HepG2 (cell line): ENCODE data around the gene TAGLN2. TPM values are rescaled to one million over a fixed set of nuclear protein-coding genes. Genes with fewer than 3 reads are reported as not detected.

Source experiments
- ATAC-seq: fragments of 200-7000 bp; cut with Tn5 transposase; 3 replicates; pipeline ENCODE4 v1.9.1; 2020; ENCODE audit warnings: mild to moderate bottlenecking, moderate library complexity
- BruUV-seq: library from RNA; stranded (reverse); fragments of 400-500 nt; replicated peaks from 2 replicates; lab custom pipeline; 2021; lab: Mats Ljungman, UMichigan
- CTCF ChIA-PET: fragments of 300-600 bp; formaldehyde crosslinking; extraction: SDS; loops from one replicate; lab custom pipeline; 2021; ENCODE audit warnings: low total read pairs, inconsistent platforms, low intra/inter-chr PET ratio; lab: Yijun Ruan, JAX
- POLR2A ChIA-PET: fragments of 350-600 bp; sonication (Branson Sonifier 250); formaldehyde crosslinking; loops from one replicate; lab custom pipeline; 2020; ENCODE audit warnings: antibody characterized with exemption, inconsistent platforms; lab: Yijun Ruan, JAX
- DNase-seq: peaks from one replicate; pipeline ENCODE4 v3.0.0-alpha.2; 2015; ENCODE audit warnings: low spot score
- FAIRE-seq: peaks from 3 replicates; lab custom pipeline; 2011; peaks lifted over from hg19 to GRCh38; lab: Jason Lieb, UNC
- H2AFZ ChIP-seq: one replicate; pipeline ENCODE4 v1.6.1; 2011; ENCODE audit warnings: low read length, inconsistent platforms
- H3K27ac ChIP-seq: fragments of 300-600 bp; 3 replicates; pipeline ENCODE4 v1.8.0; 2011; ENCODE audit warnings: mixed run types, mild to moderate bottlenecking, mixed read lengths, low read length, inconsistent platforms; ENCODE audit not compliant: insufficient read depth; ENCODE audit errors: extremely low read length
- H3K27me3 ChIP-seq, 2 experiments: fragments of 200-600 bp in 1 of 2; 2 replicates in 1 of 2; 3 replicates in 1 of 2; pipeline versions ENCODE4 v1.6.0 to v1.8.0; 2011; ENCODE audit warnings: low read length in 2 of 2, mild to moderate bottlenecking in 2 of 2, moderate library complexity in 2 of 2, inconsistent platforms in 1 of 2; ENCODE audit not compliant: insufficient read depth in 2 of 2, control insufficient read depth in 1 of 2
- H3K36me3 ChIP-seq, 2 experiments: fragments of 200-600 bp in 1 of 2; replicated peaks in 1 of 2; 2 replicates in 1 of 2; 3 replicates in 1 of 2; pipeline versions ENCODE4 v1.5.1 to v1.8.0; 2011; ENCODE audit warnings: low read length in 2 of 2, inconsistent platforms in 1 of 2; ENCODE audit not compliant: insufficient read depth in 2 of 2, control insufficient read depth in 1 of 2
- H3K4me1 ChIP-seq: 2 replicates; pipeline ENCODE4 v1.5.1; 2012; ENCODE audit warnings: low read length, inconsistent platforms; ENCODE audit not compliant: insufficient read depth
- H3K4me2 ChIP-seq: 2 replicates; pipeline ENCODE4 v1.6.0; 2011; ENCODE audit warnings: low read depth, low read length, inconsistent platforms
- H3K4me3 ChIP-seq, 3 experiments: fragments of 200-600 bp in 1 of 3; sonication (generic), shearing (Covaris generic) in 1 of 3; replicated peaks in 1 of 3; 2 replicates each; pipeline ENCODE4 v1.5.1; 2011 to 2016; ENCODE audit warnings: low read length in 3 of 3, inconsistent platforms in 2 of 3, low read depth in 2 of 3, mild to moderate bottlenecking in 2 of 3, control low read depth in 1 of 3, mixed read lengths in 1 of 3; ENCODE audit not compliant: insufficient read depth in 1 of 3
- H3K79me2 ChIP-seq: one replicate; pipeline ENCODE4 v1.6.1; 2011; ENCODE audit warnings: low read length, inconsistent platforms; ENCODE audit not compliant: insufficient read depth
- H3K9ac ChIP-seq: 2 replicates; pipeline ENCODE4 v1.6.0; 2011; ENCODE audit warnings: mild to moderate bottlenecking, low read depth, low read length, inconsistent platforms; ENCODE audit not compliant: insufficient read depth
- H3K9me3 ChIP-seq: 2 replicates; pipeline ENCODE4 v1.5.1; 2012; ENCODE audit warnings: mild to moderate bottlenecking, low read length
- H4K20me1 ChIP-seq: 2 replicates; pipeline ENCODE4 v1.6.0; 2011; ENCODE audit warnings: inconsistent platforms, mild to moderate bottlenecking, low read length, moderate library complexity; ENCODE audit not compliant: insufficient read depth
- ARNTL ChIP-seq: sonication (generic); formaldehyde crosslinking; IDR thresholded peaks from 2 replicates; pipeline ENCODE4 v1.4.0; 2020; ENCODE audit warnings: mild to moderate bottlenecking, missing genetic modification reagents
- CBX1 ChIP-seq: IDR thresholded peaks from one replicate; pipeline ENCODE4 v1.6.1; 2016; ENCODE audit warnings: antibody characterized with exemption, low read depth
- CHD4 ChIP-seq: fragments of 200-600 bp; sonication (generic); IDR thresholded peaks from 2 replicates; pipeline ENCODE4 v1.7.0; 2017; ENCODE audit warnings: mild to moderate bottlenecking, low read length, borderline replicate concordance
- MBNL3 ChIP-seq: fragments of 250-450 bp; sonication (Bioruptor Pico); conservative IDR thresholded peaks from 2 replicates; pipeline ENCODE4 v1.8.0; 2022; ENCODE audit warnings: mild to moderate bottlenecking, inconsistent platforms
- MTA1 ChIP-seq: sonication (generic); formaldehyde crosslinking; IDR thresholded peaks from 2 replicates; pipeline ENCODE4 v1.4.0; 2020; ENCODE audit warnings: missing genetic modification reagents, mild to moderate bottlenecking, borderline replicate concordance
- NFRKB ChIP-seq: fragments of 450-650 bp; IDR thresholded peaks from 2 replicates; pipeline ENCODE4 v1.6.1; 2017
- PAWR ChIP-seq: sonication (generic); formaldehyde crosslinking; IDR thresholded peaks from 2 replicates; pipeline ENCODE4 v1.4.0; 2020; ENCODE audit warnings: missing genetic modification reagents, mild to moderate bottlenecking, borderline replicate concordance
- RBAK ChIP-seq: sonication (generic); formaldehyde crosslinking; IDR thresholded peaks from 2 replicates; pipeline ENCODE4 v1.5.1; 2020; ENCODE audit warnings: mild to moderate bottlenecking, missing genetic modification reagents
- SNAPC2 ChIP-seq: sonication (generic); formaldehyde crosslinking; IDR thresholded peaks from 2 replicates; pipeline ENCODE4 v1.8.1; 2022; ENCODE audit warnings: mild to moderate bottlenecking, missing genetic modification reagents
- ZFP36 ChIP-seq: fragments of 150-350 bp; IDR thresholded peaks from 2 replicates; pipeline ENCODE4 v1.6.1; 2018; ENCODE audit warnings: borderline replicate concordance, low read length, low read depth; ENCODE audit not compliant: partially characterized antibody
- ZNF10 ChIP-seq: sonication (generic); formaldehyde crosslinking; IDR thresholded peaks from 2 replicates; pipeline ENCODE4 v1.4.0; 2020; ENCODE audit warnings: mild to moderate bottlenecking, low read depth, missing genetic modification reagents, borderline replicate concordance
- ZNF3 ChIP-seq: IDR thresholded peaks from 2 replicates; pipeline ENCODE4 v1.7.0; 2017; ENCODE audit warnings: inconsistent platforms
- ZNF766 ChIP-seq: sonication (generic); formaldehyde crosslinking; IDR thresholded peaks from 2 replicates; pipeline ENCODE4 v1.5.0; 2020; ENCODE audit warnings: missing genetic modification reagents, borderline replicate concordance
- ZUFSP ChIP-seq: sonication (generic); formaldehyde crosslinking; IDR thresholded peaks from 2 replicates; pipeline ENCODE4 v1.9.0; 2021; ENCODE audit warnings: missing genetic modification reagents, mild to moderate bottlenecking, borderline replicate concordance
- WGBS: methylation state at CpG from one replicate; pipeline ENCODE4 v1.1.6; 2017; ENCODE audit warnings: low lambda C conversion rate; 5-methylcytosine and 5-hydroxymethylcytosine counted together
- in situ Hi-C: cut with HindIII; loops from 2 replicates; pipeline ENCODE4 v1.10.0; 2017; ENCODE audit warnings: low pct_unique_long_range_greater_than_20kb; ENCODE audit not compliant: extremely low pct_ligation_motif_present
- intact Hi-C: fragments of 100-400 bp; cut with micrococcal nuclease; formaldehyde crosslinking; loops from one replicate; pipeline ENCODE4 v1.10.0; 2022; ENCODE audit not compliant: unreplicated experiment
- polyA plus RNA-seq, 8 experiments: library from polyadenylated mRNA; depleted of rRNA in 3 of 8; stranded (reverse) in 7 of 8; unstranded in 1 of 8; fragments of >200 nt; fragmentation: Illumina TruSeq in 4 of 8; extraction: Trizol in 4 of 8; gene quantifications; 2 replicates each; pipeline versions ENCODE4 v1.2.1 to v1.2.3, GENCODE V29; 2011 to 2016; ENCODE audit warnings: low read depth in 4 of 8, missing spikeins in 1 of 8, mixed read lengths in 1 of 8; ENCODE audit not compliant: insufficient read depth in 1 of 8
- total RNA-seq, 5 experiments: library from RNA; depleted of rRNA; stranded (reverse); fragments of >200 nt; fragmentation: Illumina TruSeq; extraction: Trizol; gene quantifications; 2 replicates each; pipeline ENCODE4 v1.2.3, GENCODE V29; 2016; ENCODE audit warnings: low read depth in 1 of 5
- TF ChIP-seq, protein P1 (sequence below): sonication (generic); formaldehyde crosslinking; IDR thresholded peaks from 2 replicates; pipeline ENCODE4 v1.8.0; 2022; ENCODE audit warnings: missing genetic modification reagents, mild to moderate bottlenecking, moderate library complexity, borderline replicate concordance
- TF ChIP-seq, protein P2 (sequence below): sonication (generic); formaldehyde crosslinking; IDR thresholded peaks from 2 replicates; pipeline ENCODE4 v1.4.0; 2020; ENCODE audit warnings: mild to moderate bottlenecking, low read depth, missing genetic modification reagents

Gene TAGLN2
- total and polyA plus RNA-seq, 2 of the 13 experiments (the other 11 are each of a cell fraction or from before 2014, with no cell fraction given) = 6.7 to 17.2 TPM

GRCh38 chr1:159884296-159884695 lies 41.0 kb downstream of the TAGLN2 start:
- WGBS = 14% methylated on average over 8 of the region's 8 CpGs
- in situ Hi-C loops = no loop called here

GRCh38 chr1:159883134-159883533 lies 42.2 kb downstream of the TAGLN2 start:
- Histone ChIP-seq H3K4me1 (no peaks in the 10 kb centered on the region), H3K4me2 (no peak overlapping the region), H3K27me3 (peaks cover 0 to 1% of the 10 kb centered on the region in 2 experiments; a peak in 2 of 5 replicates), H3K9ac (no peak overlapping the region), H3K27ac (no peak overlapping the region), H2AFZ (no peak overlapping the region), H3K79me2 (no peaks in the 10 kb centered on the region), H3K36me3 (no peaks in the 10 kb centered on the region), H3K4me3 (no peak overlapping the region), H4K20me1 (no peaks in the 10 kb centered on the region), H3K9me3 (no peaks in the 10 kb centered on the region)
- 43% methylated on average over 4 of the region's 4 CpGs for WGBS
- DNase-seq = no peak
- no peak for ATAC-seq
- no TSS peak for BruUV-seq
- ChIA-PET POLR2A (no interaction called here), CTCF (no interaction called here)
- intact Hi-C loops = no loop called here
- in situ Hi-C loops = no loop called here
- FAIRE-seq = no peak
- TF ChIP-seq ZNF10 (CRISPR knock-in tag) = no peak
- TF ChIP-seq CHD4 = no peak
- no peak for TF ChIP-seq MTA1 (CRISPR knock-in tag)
- no peak for TF ChIP-seq PAWR
- no peak for TF ChIP-seq NFRKB
- TF ChIP-seq ZUFSP = no peak
- TF ChIP-seq ZFP36 = no peak
- no peak for TF ChIP-seq ZNF766
- TF ChIP-seq, protein P1, sequence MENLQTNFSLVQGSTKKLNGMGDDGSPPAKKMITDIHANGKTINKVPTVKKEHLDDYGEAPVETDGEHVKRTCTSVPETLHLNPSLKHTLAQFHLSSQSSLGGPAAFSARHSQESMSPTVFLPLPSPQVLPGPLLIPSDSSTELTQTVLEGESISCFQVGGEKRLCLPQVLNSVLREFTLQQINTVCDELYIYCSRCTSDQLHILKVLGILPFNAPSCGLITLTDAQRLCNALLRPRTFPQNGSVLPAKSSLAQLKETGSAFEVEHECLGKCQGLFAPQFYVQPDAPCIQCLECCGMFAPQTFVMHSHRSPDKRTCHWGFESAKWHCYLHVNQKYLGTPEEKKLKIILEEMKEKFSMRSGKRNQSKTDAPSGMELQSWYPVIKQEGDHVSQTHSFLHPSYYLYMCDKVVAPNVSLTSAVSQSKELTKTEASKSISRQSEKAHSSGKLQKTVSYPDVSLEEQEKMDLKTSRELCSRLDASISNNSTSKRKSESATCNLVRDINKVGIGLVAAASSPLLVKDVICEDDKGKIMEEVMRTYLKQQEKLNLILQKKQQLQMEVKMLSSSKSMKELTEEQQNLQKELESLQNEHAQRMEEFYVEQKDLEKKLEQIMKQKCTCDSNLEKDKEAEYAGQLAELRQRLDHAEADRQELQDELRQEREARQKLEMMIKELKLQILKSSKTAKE = no peak
- no peak for TF ChIP-seq ARNTL (CRISPR knock-in tag)
- TF ChIP-seq ZNF3 (CRISPR knock-in tag) = no peak
- TF ChIP-seq RBAK = no peak
- no peak for TF ChIP-seq CBX1
- TF ChIP-seq SNAPC2 (CRISPR knock-in tag) = no peak

More at GRCh38 chr1:159884296-159884695, 41.0 kb downstream of the TAGLN2 start:
- no peaks in the 10 kb centered on the region for H3K4me1 ChIP-seq
- no peaks in the 10 kb centered on the region for H3K79me2 ChIP-seq
- TF ChIP-seq, protein P2, sequence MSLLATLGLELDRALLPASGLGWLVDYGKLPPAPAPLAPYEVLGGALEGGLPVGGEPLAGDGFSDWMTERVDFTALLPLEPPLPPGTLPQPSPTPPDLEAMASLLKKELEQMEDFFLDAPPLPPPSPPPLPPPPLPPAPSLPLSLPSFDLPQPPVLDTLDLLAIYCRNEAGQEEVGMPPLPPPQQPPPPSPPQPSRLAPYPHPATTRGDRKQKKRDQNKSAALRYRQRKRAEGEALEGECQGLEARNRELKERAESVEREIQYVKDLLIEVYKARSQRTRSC (CRISPR knock-in tag) = no peak
- TF ChIP-seq MBNL3 (CRISPR knock-in tag) = no peak
- TF ChIP-seq, all 625 proteins: peak for 0
- Histone ChIP-seq H3K27me3 (peaks cover 0 to 1% of the 10 kb centered on the region in 2 experiments; a peak in 2 of 5 replicates), H2AFZ (no peak overlapping the region), H3K27ac (no peak overlapping the region), H3K9ac (no peak overlapping the region), H3K9me3 (no peaks in the 10 kb centered on the region), H3K36me3 (no peaks in the 10 kb centered on the region), H3K4me3 (no peak overlapping the region), H4K20me1 (no peaks in the 10 kb centered on the region), H3K4me2 (no peak overlapping the region)
- CTCF ChIA-PET = no interaction called here
- POLR2A ChIA-PET = no interaction called here
- no TSS peak for BruUV-seq
- DNase-seq = no peak
- ATAC-seq = no peak
- no peak for FAIRE-seq
- intact Hi-C loops = no loop called here
